Measurements from ENCODE around the gene DHX29.

The DHX29 gene

DNA sequence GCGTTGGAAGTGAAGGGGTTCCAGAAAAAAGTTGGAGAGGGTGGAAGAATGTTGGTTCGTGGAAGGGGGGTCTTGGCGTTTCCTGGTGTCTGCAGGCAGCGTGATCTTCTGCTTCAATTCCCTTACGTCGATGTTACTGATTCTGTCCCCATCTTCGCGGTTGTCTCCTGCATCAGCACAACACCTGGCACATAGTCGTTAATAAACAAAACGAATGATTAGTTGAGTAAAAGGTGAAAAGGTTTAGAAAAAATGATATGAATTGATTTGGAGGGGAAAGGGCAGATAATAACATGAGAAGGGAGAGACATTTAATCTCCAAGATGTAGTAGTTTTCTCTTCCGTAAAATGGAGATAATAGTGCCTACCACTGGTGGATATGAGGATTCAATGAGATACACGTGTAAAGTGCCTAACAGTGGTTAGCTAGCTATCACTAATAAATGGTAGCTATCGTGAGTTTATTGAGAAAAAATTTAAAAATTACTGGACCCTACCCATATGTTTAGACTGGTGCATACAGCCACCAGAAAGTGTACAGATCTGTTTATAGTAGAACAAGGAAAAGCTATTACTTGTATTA lies 851 bp upstream of the DHX29 start:
- ATAC-seq, result no peak

DNA sequence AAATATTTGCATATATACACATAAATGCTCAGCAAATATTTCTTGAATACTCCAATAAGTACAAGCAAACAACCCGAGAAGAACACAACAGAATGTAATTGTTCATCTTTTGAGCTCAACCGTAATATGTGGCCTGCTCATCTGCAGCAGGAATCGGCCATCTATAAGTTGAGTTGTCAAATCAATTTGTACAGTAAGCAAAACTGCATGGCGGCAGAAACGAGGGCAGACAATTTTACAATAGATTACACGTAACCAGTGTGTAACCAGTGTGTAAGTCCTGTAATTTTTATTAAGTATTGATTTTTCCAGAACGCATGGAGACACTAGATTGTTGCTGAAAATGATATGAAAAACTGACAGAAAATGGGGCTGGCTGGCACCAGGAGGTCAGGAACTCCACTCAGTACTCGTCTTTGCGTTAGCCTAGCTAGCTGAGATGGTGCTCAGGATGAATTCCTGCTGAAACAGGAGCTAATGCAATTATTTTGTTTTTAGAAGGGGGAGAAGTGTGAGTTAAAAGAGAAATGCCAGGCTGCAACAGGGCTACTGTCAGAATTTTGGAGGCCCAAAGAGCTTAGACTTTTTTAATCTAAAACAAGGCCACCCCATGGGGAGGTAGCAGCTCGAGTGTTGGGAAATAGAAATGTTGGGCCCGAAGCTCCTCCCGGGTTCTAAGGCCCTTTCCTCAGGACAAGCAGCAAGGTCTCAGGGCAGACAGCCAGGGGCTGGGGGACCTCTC lies 682 bp downstream of the DHX29 start:
- ATAC-seq, result no peak

DNA sequence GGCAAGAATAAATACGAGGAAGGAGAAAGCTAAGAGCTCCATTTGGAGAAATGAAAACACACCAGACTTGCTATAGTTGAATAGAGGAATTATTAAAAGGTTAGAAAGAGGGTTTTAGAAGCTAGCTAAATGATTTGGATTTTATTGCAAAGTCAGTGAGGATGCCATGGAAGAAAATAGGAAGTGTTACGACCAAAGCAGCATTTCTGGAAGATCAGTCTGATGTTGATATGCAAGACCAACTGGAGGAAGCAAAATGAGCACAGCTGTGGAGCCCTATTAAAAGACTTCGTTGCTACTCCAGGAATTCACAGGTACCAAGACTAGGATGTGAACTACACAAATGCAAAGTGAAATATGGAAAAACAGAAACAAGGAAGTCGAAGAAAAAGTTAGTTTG lies 2.1 kb downstream of the DHX29 start:
- no peak for ATAC-seq

DNA sequence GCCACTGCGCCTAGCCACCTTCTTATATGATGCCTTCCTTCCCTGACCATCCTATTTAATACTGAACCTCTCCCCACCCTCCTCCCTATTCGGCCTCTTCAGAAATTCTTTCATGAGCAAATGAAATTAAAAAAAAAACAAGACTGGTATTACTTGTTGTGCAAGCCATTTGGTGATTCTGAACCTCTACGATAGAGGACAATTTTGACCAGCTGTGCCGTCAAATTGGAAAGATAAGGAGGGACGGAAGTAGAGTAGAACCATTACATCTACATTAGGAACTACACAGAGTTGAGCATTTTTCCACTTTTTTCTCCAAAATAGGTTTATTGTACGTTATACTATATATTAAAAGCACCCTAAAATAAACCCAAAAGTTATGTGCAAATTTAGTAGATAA lies 2.9 kb downstream of the DHX29 start:
- ATAC-seq, result no peak

DNA sequence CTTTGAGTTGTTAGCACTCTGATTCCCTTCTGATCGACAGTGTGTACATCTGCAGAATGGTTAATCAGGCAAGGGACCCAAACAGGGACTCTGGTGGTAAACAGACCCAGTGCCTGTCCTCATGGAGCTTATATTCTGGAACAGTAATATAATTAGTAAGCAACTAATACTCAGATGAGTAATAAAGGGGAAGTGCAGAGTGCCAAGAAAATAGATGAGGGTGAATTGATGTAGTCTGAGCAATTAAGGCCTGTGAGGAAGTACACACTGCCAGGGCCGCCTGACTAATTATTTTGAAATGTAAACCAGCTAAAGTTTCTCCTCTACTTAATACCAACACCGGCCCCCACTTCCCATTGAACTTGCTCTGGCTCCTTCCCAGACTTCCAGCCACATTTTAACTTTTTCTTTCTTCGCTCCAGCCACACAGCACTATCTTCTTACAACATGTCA lies 4.2 kb downstream of the DHX29 start:
- no peak for ATAC-seq

DNA sequence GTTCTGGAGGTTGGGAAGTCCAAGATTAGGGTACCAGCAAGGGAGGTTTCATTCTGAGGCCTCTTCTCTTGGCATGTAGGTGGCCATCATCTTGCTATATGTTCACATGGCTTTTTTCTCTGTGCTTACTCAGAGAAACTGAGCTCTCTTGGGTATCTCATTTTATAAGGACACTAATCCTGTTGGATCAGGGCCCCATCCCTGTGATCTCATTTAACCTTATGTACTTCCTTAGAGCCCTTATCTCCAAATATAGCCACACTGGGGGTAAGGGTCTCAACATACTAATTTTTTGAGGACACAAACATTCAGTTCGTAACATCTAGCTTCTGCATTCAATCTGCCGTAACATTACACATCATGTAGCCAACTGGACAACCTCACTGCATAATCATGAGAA lies 6.6 kb downstream of the DHX29 start:
- no peak for ATAC-seq

DNA sequence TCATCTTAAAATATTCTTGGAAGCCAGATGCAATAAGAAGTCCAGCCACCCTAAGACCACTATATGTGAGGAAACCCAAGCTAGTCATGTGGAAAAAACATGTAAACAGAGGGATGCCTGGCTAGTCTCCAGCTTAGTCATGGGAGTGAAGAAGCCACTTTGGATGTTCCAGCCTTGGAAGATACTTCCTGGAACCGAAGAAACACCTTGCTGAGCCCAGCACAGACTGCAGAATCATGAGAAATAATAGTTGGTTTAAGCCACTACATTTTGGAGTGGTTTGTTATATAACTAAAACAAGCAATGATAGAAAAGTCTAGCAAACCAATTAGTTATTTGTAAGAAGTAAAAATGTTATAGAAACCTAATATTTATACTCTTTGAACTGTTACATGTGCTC lies 12.6 kb downstream of the DHX29 start:
- ATAC-seq, result no peak

DNA sequence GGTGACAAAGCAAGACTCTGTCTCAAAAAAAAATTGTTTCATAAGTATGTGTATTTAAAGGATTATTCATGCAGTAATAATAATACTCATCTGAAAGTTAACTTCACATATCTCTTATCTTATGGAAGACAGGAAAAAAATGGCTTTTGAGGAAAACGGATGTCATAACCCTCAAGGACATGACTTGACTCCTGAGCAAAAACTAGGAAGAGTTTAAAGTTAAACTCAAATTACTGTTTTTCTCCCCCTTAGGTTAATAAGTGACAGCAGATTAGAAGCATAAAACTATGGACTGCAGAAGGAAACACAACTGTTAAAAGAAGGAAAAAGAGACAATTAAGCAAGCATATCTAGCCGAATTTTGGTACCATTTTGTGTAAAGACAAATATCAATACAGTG lies 16.5 kb downstream of the DHX29 start:
- ATAC-seq, result no peak

DNA sequence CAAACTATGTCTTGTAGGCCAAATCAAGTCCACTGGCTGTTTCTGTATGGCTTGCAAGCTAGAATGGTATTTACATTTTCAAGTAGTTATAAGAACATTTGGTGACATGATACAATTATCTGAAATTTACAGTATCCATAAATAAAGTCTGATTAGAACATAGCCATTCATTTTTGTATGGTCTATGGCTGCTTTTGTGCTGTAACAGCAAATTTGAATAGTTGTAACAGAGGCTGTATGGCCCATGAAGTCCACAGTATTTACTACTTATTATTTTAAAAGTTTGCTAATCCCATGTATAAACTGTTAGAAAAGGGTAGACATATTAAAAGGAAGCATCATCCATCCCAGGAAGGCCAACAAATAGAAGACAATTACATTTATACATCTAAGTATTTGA lies 17.7 kb downstream of the DHX29 start:
- no peak for ATAC-seq

DNA sequence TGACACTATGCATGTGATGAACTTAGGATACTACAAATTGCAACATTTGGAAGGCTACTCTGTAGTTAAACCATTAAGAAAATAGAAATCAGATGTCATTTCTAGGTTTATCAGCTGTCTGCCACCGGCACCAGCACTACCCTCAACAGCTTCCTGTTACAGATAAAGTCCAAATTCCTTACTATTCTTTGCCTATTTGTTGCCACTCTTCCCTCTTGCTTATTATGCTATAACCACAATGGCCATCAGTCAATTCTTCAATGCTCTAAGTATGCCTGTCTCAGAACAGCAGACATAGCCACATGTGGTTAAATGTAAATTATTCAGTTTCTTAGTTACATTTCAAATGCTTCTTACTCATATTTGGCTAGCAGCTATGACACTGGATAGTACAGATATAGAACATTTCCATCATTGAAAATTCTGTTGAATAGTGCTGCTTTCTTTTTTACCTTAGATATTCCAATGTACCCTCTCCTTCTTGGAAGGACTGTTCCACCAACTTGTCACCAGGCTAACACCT lies 21.0 kb downstream of the DHX29 start:
- ATAC-seq, result no peak

DNA sequence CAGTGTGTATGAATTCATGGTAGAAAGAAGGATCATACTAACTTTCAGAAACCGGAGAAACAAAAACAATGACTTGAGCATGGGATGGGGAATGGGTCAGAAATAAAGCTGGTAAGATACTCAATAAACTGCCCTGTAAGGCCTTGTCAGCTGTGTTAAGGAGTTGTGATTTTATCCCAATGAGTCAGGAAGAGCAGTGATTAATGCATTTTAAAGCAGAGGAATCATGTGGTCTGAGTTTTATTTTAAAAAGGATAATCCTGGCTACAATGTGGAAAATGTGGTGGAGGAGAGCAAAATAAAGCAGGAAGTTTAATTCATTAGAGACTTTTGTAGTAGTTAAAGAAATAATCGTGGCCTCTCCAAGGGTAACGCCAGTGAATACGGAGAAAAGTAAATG lies 28.7 kb downstream of the DHX29 start:
- ATAC-seq, result no peak

DNA sequence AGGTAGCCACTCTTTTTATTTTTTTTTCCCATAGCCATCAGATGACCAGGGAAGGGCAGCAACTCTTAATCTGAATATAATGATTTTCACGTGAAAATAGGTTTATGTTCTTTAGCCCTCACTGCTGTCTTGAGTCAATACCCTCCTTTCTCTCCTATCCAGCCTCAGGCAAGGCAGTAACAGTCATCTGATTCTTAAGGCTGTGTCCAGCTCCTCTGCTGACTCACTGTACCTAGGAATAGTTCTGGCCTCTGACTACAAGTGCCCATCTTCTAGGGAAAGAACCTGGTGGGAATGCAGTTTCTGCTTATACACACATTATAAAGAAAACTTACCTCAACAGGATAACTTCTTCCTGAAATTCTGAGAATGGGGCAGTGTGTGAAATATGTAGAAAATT lies 30.7 kb downstream of the DHX29 start:
- ATAC-seq, result no peak

DNA sequence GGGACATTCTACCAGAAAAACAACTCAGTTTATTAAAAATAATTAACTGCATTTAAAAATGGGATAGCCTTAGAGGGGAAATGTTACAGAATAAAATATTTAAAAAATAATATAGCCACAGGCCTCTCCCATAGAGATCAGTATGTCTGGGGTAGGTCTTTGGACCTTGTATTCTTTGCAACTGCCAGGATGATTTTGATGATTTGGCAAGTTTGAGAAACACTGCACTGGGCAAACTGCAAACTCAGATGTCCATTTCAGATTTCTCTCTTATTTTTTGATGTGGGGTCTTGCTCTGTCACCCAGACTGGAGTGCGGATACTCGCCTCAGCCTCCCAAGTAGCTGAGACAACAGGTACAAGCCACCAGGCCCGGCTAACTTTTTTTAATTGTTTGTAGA lies 49.2 kb downstream of the DHX29 start:
- ATAC-seq, result no peak

DNA sequence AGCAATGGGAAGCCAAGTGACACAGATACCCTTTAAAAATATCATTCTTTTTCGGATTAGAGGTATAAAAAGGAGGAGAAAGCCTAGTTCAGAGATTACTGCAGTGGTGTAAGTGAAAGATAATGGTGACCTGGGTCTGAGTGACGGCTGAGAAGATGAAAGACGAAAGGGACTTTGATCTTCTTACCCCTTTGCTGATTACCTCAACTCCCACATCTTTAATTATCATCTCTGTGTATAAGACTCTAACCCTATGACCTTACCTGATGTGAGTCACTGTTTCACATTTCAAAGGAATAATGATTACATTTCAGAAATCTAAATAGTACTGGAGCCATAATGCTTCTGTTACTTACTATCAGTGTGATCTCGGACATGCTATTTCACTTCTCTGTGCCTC lies 52.7 kb downstream of the DHX29 start:
- ATAC-seq, result peak; percentile 75 to 83

DNA sequence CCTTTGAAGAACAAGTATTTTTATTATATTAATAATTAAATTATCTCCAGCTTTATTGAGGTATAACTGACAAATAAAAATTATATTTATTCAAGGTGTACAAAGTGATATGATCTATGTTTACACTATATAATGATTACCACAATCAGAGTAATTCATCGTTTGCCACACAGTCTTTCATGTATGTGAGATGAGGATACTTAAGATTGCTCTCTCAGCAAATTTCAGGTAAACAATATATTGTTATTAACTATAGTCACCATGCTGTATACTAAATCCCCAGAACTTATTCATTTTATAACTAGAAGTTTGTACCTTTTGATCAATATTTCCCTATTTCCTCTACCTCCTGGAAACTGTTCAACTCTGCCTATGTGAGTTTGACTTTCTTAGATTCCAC lies 57.4 kb downstream of the DHX29 start:
- ATAC-seq, result no peak

DNA sequence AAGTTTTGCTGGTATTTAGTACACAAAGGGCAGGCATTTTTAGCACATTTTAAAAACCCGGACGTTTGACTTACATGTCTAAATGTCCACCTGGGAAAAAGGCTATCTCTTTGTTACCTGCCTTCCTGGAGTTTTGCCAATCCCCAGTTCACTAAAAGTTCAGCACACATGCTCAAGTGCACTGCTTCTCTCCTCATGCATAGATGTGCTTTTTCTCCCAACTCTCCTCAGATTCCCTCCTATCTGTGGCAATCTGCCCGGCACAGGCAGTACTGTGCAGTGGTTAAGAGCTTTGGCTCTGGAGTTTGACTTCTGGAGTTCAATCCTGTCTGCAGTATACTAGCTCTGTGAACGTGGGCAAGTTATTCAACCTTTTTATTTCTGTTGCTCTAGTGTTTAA lies 65.7 kb downstream of the DHX29 start:
- no peak for ATAC-seq

DNA sequence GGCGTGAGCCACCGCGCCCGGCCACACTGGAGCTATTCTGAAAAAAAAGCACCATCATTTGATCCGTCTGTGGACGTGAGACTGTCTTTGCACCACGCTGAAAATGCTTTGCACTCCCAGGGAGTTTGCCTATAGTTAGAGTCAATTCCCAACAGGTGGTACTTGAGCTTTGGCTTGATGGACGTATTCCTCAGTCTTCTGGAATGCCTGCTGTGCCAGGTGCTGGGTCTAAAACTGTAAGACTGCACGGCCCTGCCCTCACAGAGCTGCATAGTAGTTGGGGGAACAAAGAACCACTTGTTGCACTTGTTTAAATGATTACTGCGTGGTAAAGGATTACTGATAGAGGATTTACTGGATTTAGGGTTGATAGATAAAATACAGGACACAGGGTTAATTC lies 70.7 kb downstream of the DHX29 start:
- ATAC-seq, result no peak

DNA sequence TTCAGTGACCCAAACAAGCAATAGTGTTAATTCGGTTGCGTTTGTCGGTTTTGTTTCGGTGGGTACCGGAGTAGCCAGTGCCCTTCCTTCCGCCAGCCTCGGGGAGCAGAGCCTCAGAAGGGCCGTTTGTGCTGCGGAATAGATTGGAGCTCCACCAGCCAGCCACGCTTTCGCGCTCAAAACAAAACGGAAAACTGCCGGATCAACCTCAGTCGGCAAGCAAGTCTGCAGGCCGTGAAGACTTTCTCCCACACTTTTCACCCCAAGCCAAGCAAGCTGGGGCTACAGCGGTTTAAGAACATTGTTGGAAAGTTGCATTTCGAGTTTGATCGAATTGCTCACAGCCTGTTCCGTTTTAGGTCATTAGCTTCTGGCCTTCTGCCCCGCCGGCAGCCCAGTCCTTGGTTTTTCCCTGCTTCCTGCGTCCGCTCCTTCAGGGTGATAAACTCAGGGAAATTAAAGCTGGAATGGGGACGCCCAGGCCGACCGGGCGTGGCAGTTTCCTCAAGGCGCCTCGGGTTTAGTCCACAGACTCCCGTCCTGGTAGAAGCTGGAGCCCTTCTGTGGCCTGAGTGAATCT lies 73.3 kb downstream of the DHX29 start:
- no peak for ATAC-seq

DNA sequence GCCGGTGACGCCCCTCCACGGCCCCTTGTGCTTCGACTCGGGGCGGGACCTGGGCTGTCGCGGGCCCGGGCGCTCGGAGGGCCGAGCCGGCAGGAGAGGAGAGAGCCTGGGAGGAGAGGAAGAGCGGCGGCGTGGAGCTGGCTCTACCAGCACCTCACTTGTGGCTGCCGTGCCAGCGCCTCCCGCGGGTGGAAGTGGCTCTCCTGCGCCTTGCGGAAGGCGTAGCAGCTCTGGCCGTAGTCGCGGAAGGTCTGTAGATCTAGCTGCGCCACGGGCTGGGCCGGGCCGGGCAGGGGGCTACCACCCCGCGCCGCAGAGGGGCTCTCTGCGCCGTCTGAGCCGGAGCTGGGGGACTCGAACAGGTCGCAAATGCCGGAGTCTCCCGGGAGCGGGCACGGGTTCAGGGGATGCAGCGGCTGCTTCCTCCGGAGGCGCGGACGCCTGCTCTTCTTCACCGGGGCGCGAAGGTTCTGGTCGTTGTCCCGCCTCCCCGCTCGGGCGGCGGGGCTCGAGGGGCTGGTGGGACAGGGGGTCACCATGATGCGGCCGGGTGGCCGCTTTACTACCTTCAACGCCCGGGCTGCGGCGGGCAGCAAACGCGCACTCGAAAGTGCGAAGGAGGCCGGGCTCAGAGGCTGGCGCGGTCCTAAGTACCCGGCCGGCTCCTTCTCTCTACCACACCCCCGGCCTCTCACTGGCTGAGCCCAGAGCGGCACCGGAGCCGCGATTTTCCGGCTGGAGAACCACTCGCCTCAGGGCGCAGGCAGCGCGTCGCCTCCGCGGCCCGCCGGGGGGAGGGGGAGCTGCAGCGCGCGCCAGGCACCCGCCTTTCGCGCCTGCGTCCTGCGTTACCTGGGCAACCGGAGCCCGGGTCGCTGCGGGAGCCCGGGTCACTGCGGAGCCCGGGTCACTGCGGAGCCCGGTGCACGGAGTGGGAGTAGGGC lies 74.2 kb downstream of the DHX29 start, which contains the start of gene CCNO:
Gene CCNO (minus strand): TSS at position 624 of the 944 bp plus-strand sequence. CDS start 85 bp downstream, at position 539.
- peak; percentile 79 to 82 for ATAC-seq

DNA sequence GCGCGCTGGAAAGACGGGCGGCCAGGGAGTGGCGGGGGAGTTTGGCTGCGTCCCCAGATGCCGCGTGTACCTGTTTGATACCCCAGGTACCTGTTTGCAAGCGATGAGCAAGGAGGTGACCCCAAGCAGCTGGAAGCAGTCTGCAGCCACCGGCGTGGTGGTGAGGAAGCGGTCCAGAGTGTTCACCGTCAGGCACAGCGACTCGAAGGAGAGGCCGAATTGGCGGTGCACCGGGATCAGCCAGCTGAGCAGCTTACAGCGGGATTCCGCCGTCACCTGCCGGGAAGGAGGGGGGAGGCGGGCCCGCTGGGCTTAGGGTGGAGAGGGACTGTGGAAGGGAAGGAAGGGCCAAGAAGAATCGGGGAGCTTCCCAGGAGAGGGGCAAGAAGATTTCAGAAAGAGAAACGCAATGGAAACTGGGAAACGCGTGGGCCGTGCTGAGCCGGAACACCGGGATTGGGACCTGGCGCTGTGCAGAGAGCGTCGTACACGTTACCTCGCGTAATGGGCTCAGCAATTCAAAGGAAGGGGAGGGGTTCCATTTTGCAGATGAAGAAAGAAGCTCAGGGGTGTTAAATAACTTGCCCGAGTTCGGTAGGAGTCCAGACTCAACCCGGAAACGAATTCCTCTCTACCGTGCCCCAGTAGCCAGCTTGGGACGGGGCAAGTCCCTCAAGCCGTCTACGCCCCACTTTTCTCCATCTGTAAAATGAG lies 75.1 kb downstream of the DHX29 start:
- ATAC-seq, result no peak

DNA sequence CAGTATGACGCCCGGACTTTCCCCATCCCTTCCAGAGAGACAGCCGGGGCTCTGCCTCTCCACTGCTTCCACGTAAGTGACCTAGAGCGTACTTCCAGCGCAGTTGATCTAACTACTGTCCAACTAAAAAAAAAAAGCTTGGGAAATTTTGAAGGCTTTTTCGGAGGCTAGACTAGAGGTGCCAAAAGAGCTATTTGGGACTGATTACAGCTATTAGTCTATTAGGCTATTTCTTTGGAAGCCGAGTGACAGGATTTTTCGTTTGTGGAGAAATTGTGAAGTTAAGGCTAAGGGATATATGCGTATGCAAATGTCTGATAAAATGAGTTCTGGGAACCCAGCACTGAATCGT lies 75.6 kb downstream of the DHX29 start:
- ATAC-seq, result no peak
